H9 (cell line): Measurements from ENCODE around the gene MYH11. TPM values are rescaled to one million over a fixed set of nuclear protein-coding genes. Genes with fewer than 3 reads are reported as not detected.

Source experiments
- DNase-seq: peaks from one replicate; pipeline ENCODE4 v3.0.0-alpha.2; 2017
- H2AFZ ChIP-seq: one replicate; pipeline ENCODE4 v1.6.1; 2013; ENCODE audit warnings: mild to moderate bottlenecking, low read length, control low read depth, moderate library complexity
- H2AK5ac ChIP-seq: 2 replicates; pipeline ENCODE4 v1.6.1; 2013; ENCODE audit warnings: low read length, control low read depth, mixed read lengths; ENCODE audit not compliant: insufficient read length
- H2BK120ac ChIP-seq: one replicate; pipeline ENCODE4 v1.6.1; 2013; ENCODE audit warnings: low read depth, mild to moderate bottlenecking, low read length, control low read depth, inconsistent platforms; ENCODE audit not compliant: poor library complexity, severe bottlenecking
- H2BK12ac ChIP-seq: 2 replicates; pipeline ENCODE4 v1.6.1; 2013; ENCODE audit warnings: low read length, control low read depth, mixed read lengths, low read depth; ENCODE audit not compliant: insufficient read length
- H2BK15ac ChIP-seq: 2 replicates; pipeline ENCODE4 v1.6.1; 2013; ENCODE audit warnings: low read depth, low read length, control low read depth
- H2BK20ac ChIP-seq: one replicate; pipeline ENCODE4 v1.6.1; 2013; ENCODE audit warnings: low read depth, mild to moderate bottlenecking, low read length, control low read depth, inconsistent platforms; ENCODE audit not compliant: poor library complexity, severe bottlenecking
- H2BK5ac ChIP-seq: 2 replicates; pipeline ENCODE4 v1.6.1; 2013; ENCODE audit warnings: low read length, control low read depth, mixed read lengths; ENCODE audit not compliant: insufficient read length
- H3K14ac ChIP-seq: 2 replicates; pipeline ENCODE4 v1.6.1; 2013; ENCODE audit warnings: low read length, control low read depth; ENCODE audit not compliant: insufficient read depth
- H3K18ac ChIP-seq: 2 replicates; pipeline ENCODE4 v1.6.1; 2013; ENCODE audit warnings: low read depth, mild to moderate bottlenecking, mixed read lengths, low read length, control low read depth; ENCODE audit not compliant: insufficient read length
- H3K23ac ChIP-seq: 2 replicates; pipeline ENCODE4 v1.6.1; 2013; ENCODE audit warnings: low read length, control low read depth, mixed read lengths, low read depth; ENCODE audit not compliant: insufficient read length
- H3K23me2 ChIP-seq: 2 replicates; pipeline ENCODE4 v1.6.1; 2013; ENCODE audit warnings: low read depth, mild to moderate bottlenecking, mixed read lengths, low read length, control low read depth; ENCODE audit not compliant: insufficient read length, poor library complexity, severe bottlenecking
- H3K27ac ChIP-seq: 2 replicates; pipeline ENCODE4 v1.5.1; 2013; ENCODE audit warnings: low read length, control low read depth, mixed read lengths, low read depth; ENCODE audit not compliant: insufficient read length
- H3K27me3 ChIP-seq: 2 replicates; pipeline ENCODE4 v1.6.1; 2013; ENCODE audit warnings: low read length, control low read depth, inconsistent platforms; ENCODE audit not compliant: insufficient read depth
- H3K4ac ChIP-seq: 2 replicates; pipeline ENCODE4 v1.6.1; 2013; ENCODE audit warnings: low read depth, mild to moderate bottlenecking, control low read depth, inconsistent platforms, low read length, moderate library complexity
- H3K4me1 ChIP-seq: 2 replicates; pipeline ENCODE4 v1.6.1; 2013; ENCODE audit warnings: low read length, control low read depth, inconsistent platforms; ENCODE audit not compliant: insufficient read depth
- H3K4me2 ChIP-seq: 2 replicates; pipeline ENCODE4 v1.6.1; 2013; ENCODE audit warnings: low read length, control low read depth, mixed read lengths; ENCODE audit not compliant: insufficient read length, insufficient read depth
- H3K56ac ChIP-seq: 2 replicates; pipeline ENCODE4 v1.6.1; 2013; ENCODE audit warnings: low read depth, mild to moderate bottlenecking, mixed read lengths, low read length, control low read depth; ENCODE audit not compliant: insufficient read length
- H3K79me1 ChIP-seq: 2 replicates; pipeline ENCODE4 v1.6.1; 2013; ENCODE audit warnings: low read depth, mild to moderate bottlenecking, moderate library complexity, low read length, control low read depth, inconsistent platforms; ENCODE audit not compliant: insufficient read depth, poor library complexity, severe bottlenecking
- H3K79me2 ChIP-seq: 2 replicates; pipeline ENCODE4 v1.6.1; 2013; ENCODE audit warnings: low read length, control low read depth, inconsistent platforms; ENCODE audit not compliant: insufficient read depth
- H3K9ac ChIP-seq: 2 replicates; pipeline ENCODE4 v1.6.1; 2013; ENCODE audit warnings: low read length, control low read depth, mixed read lengths; ENCODE audit not compliant: insufficient read length; ENCODE audit errors: extremely low read depth
- H3K9me3 ChIP-seq: one replicate; pipeline ENCODE4 v1.6.1; 2013; ENCODE audit warnings: low read depth, low read length, inconsistent platforms; ENCODE audit not compliant: control insufficient read depth
- H3T11ph ChIP-seq: one replicate; pipeline ENCODE4 v1.6.1; 2013; ENCODE audit warnings: mild to moderate bottlenecking, low read length, control low read depth, inconsistent platforms
- H4K20me1 ChIP-seq: one replicate; pipeline ENCODE4 v1.6.1; 2013; ENCODE audit not compliant: control insufficient read depth, insufficient read length, insufficient read depth
- H4K5ac ChIP-seq: 2 replicates; pipeline ENCODE4 v1.6.1; 2013; ENCODE audit warnings: low read depth, mild to moderate bottlenecking, mixed read lengths, low read length, control low read depth; ENCODE audit not compliant: insufficient read length
- H4K8ac ChIP-seq: replicated peaks from 2 replicates; pipeline ENCODE4 v1.6.1; 2013; ENCODE audit warnings: low read length, control low read depth, mixed read lengths, low read depth; ENCODE audit not compliant: insufficient read length
- H4K91ac ChIP-seq: 2 replicates; pipeline ENCODE4 v1.6.1; 2013; ENCODE audit warnings: low read depth, mild to moderate bottlenecking, moderate library complexity, mixed read lengths, low read length, control low read depth; ENCODE audit not compliant: insufficient read length
- H3K27ac Mint-ChIP-seq, 3 experiments: 2 replicates in 2 of 3; 3 replicates in 1 of 3; pipeline ENCODE4 v1.8.0; 2020 to 2021; ENCODE audit warnings: mixed read lengths in 3 of 3, mild to moderate bottlenecking in 1 of 3, moderate library complexity in 1 of 3
- H3K27me3 Mint-ChIP-seq: 2 replicates; pipeline ENCODE4 v1.8.0; 2021; ENCODE audit warnings: low read depth, mild to moderate bottlenecking, moderate library complexity, mixed read lengths
- H3K36me3 Mint-ChIP-seq, 3 experiments: 2 replicates in 2 of 3; 3 replicates in 1 of 3; pipeline ENCODE4 v1.8.0; 2020 to 2021; ENCODE audit warnings: low read depth in 3 of 3, mixed read lengths in 3 of 3; ENCODE audit not compliant: insufficient read depth in 1 of 3
- H3K4me1 Mint-ChIP-seq, 2 experiments: 2 replicates each; pipeline ENCODE4 v1.8.0; 2020; ENCODE audit warnings: mixed read lengths in 2 of 2
- H3K4me3 Mint-ChIP-seq, 2 experiments: 2 replicates in 1 of 2; 3 replicates in 1 of 2; pipeline ENCODE4 v1.8.0; 2020 to 2021; ENCODE audit warnings: mild to moderate bottlenecking in 2 of 2, mixed read lengths in 2 of 2, moderate library complexity in 1 of 2
- H3K9me3 Mint-ChIP-seq, 2 experiments: 2 replicates in 1 of 2; 3 replicates in 1 of 2; pipeline ENCODE4 v1.8.0; 2020; ENCODE audit warnings: mild to moderate bottlenecking in 2 of 2, mixed read lengths in 2 of 2, moderate library complexity in 1 of 2
- CTCF ChIP-seq: fragments of 200-600 bp; sonication (generic); conservative IDR thresholded peaks from 3 replicates; pipeline ENCODE4 v1.8.0; 2021; ENCODE audit warnings: antibody characterized with exemption, mild to moderate bottlenecking
- WGBS: extraction: QIAGEN DNeasy Blood & Tissue Kit; methylation state at CpG from one replicate; pipeline ENCODE4 v1.1.7; 2013; ENCODE audit warnings: missing lambda C conversion rate, low lambda C conversion rate, mixed read lengths; ENCODE audit not compliant: insufficient read length; ENCODE audit errors: extremely low coverage; 5-methylcytosine and 5-hydroxymethylcytosine counted together
- total RNA-seq: library from RNA; stranded (reverse); gene quantifications from 2 replicates; pipeline ENCODE4 v1.2.1, GENCODE V29; 2021

Gene MYH11
- total RNA-seq, 1 experiment from 2014 or later = 0.42 TPM

GRCh38 chr16:15749985-15750384, 106.8 kb downstream of the MYH11 start:
- Histone ChIP-seq H3K18ac (no peak overlapping the region), H3K79me2 (no peaks in the 10 kb centered on the region), H3K27me3 (no peaks in the 10 kb centered on the region), H3K23ac (no peak overlapping the region), H2AFZ (no peak overlapping the region), H2BK20ac (no peak overlapping the region), H3K4me1 (no peaks in the 10 kb centered on the region), H3K14ac (no peak overlapping the region), H2BK15ac (no peak overlapping the region), H2AK5ac (no peak overlapping the region), H3K56ac (no peak overlapping the region), H4K20me1 (no peaks in the 10 kb centered on the region), H4K8ac (no peak overlapping the region), H3K9me3 (no peaks in the 10 kb centered on the region), H2BK120ac (no peak overlapping the region), H3K27ac (no peak overlapping the region), H2BK5ac (no peak overlapping the region), H3K79me1 (no peaks in the 10 kb centered on the region), H3K4me2 (no peak overlapping the region), H3T11ph (no peak overlapping the region), H3K4ac (no peak overlapping the region), H3K9ac (no peak overlapping the region), H3K23me2 (no peaks in the 10 kb centered on the region), H4K5ac (no peak overlapping the region), H4K91ac (no peak overlapping the region), H2BK12ac (no peak overlapping the region)
- Mint-ChIP-seq H3K27ac (no peak overlapping the region), H3K27me3 (no peaks in the 10 kb centered on the region; the same call in 1 of the 2 replicates), H3K9me3 (no peaks in the 10 kb centered on the region), H3K4me1 (peaks cover 2 to 3% of the 10 kb centered on the region in 2 experiments; a peak in 3 of 4 replicates), H3K4me3 (no peak overlapping the region), H3K36me3 (no peaks in the 10 kb centered on the region)
- DNase-seq = no peak
- no peak for TF ChIP-seq CTCF
- no CpG with 5 or more reads among the region's 18 CpGs for WGBS
